GM06990 (cell line): ENCODE measurements around the gene GPR18.

Source experiments
- DNase-seq: peaks from one replicate; pipeline ENCODE4 v3.0.0-alpha.2; 2011; ENCODE audit not compliant: insufficient read length; ENCODE audit errors: extremely low read depth
- H3K27me3 ChIP-seq: replicated peaks from 2 replicates; pipeline ENCODE4 v1.6.0; 2011; ENCODE audit warnings: low read length; ENCODE audit not compliant: control insufficient read depth, insufficient read depth
- H3K36me3 ChIP-seq: 2 replicates; pipeline ENCODE4 v1.5.1; 2011; ENCODE audit warnings: low read length; ENCODE audit not compliant: control insufficient read depth, insufficient read depth
- H3K4me3 ChIP-seq: replicated peaks from 2 replicates; pipeline ENCODE4 v1.5.1; 2011; ENCODE audit warnings: low read depth, mild to moderate bottlenecking, control low read depth, low read length
- TF ChIP-seq, protein P1 (sequence below): IDR thresholded peaks from 2 replicates; pipeline ENCODE4 v1.5.1; 2011; ENCODE audit warnings: low read length, control low read depth, mild to moderate bottlenecking, inconsistent platforms; ENCODE audit not compliant: insufficient read depth, poor library complexity, severe bottlenecking

The GPR18 gene

GRCh38 chr13:99208845-99209527 lies 49.2 kb downstream of the GPR18 start:
- H3K27me3 ChIP-seq = no peaks in the 10 kb centered on the region
- H3K4me3 ChIP-seq = no peak overlapping the region
- TF ChIP-seq, protein P1, sequence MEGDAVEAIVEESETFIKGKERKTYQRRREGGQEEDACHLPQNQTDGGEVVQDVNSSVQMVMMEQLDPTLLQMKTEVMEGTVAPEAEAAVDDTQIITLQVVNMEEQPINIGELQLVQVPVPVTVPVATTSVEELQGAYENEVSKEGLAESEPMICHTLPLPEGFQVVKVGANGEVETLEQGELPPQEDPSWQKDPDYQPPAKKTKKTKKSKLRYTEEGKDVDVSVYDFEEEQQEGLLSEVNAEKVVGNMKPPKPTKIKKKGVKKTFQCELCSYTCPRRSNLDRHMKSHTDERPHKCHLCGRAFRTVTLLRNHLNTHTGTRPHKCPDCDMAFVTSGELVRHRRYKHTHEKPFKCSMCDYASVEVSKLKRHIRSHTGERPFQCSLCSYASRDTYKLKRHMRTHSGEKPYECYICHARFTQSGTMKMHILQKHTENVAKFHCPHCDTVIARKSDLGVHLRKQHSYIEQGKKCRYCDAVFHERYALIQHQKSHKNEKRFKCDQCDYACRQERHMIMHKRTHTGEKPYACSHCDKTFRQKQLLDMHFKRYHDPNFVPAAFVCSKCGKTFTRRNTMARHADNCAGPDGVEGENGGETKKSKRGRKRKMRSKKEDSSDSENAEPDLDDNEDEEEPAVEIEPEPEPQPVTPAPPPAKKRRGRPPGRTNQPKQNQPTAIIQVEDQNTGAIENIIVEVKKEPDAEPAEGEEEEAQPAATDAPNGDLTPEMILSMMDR = no peak
- H3K36me3 ChIP-seq = no peaks in the 10 kb centered on the region; the same call in none of the 2 replicates
- DNase-seq = no peak

- Histone ChIP-seq H3K4me3 (no peak overlapping the region), H3K36me3 (no peaks in the 10 kb centered on the region; the same call in none of the 2 replicates), H3K27me3 (no peaks in the 10 kb centered on the region)
- DNase-seq = no peak
- TF ChIP-seq, protein P1 = no peak
These were observed 50.0 kb downstream of the GPR18 start for GRCh38 chr13:99208185-99208584.

DNA sequence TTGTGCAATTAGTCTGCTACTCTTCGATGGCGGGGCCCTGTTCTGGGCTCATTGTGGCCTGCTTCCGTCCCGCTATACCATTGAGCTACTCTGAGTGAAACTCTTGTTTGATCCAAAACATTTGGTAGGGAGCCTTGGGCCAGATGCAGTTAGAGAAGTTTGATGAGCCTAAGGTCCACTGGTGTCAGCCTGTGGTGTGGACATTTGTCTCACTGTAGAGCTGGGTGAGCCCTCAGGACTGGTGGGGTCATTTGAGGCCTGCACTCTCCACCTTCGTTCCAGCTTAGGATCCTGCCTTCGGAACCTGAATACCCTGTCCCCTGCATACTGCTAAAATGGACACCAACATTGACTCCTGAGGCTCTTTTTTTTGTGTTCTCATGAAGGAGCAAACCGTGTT lies 50.7 kb downstream of the GPR18 start:
- H3K36me3 ChIP-seq = no peaks in the 10 kb centered on the region; the same call in none of the 2 replicates
- TF ChIP-seq, protein P1 = no peak
- H3K27me3 ChIP-seq = no peaks in the 10 kb centered on the region
- H3K4me3 ChIP-seq = no peak overlapping the region
- no peak for DNase-seq

DNA sequence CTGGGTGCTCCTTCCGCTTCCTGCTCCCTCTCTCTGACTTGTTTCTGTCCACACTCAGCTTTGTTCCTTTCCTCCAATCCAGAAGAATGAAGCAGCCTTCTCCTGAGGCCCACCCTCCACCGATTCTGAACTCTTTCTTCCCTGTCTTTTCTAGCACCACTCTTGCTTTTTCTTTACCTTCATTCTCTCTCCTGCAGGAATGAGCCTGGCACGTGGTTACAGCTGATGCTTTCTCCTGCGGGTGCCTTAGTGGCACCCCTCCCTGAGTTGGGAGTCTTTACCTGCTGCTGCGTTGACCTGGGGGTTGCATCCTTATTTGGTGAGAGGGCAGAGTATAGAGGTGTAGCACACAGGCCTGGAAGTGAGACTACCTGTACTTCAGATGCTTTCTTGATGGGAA lies 51.3 kb downstream of the GPR18 start:
- no peaks in the 10 kb centered on the region; the same call in none of the 2 replicates for H3K36me3 ChIP-seq
- TF ChIP-seq, protein P1 = no peak
- no peak for DNase-seq

DNA sequence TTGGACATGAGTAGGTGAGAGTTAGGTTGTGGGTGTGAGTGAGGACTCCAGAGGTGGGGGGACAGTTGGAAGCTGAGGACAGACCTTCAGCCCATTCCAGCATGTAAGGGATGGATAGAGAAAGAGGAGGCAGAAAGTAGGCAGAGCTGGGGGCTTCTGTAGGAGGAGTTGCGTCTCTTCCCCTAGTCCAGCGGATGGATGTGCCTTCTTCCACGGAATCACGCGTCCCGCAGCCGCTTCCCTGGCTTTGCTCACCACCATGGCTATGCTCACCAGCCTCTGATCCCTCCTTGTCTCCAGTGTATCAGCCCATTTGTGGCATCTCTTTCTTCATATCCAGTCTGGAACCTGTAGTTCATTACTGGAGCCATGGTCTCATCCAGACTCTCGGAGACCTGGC lies 52.0 kb downstream of the GPR18 start:
- TF ChIP-seq, protein P1 = no peak

More for the DNA sequence above, 51.3 kb downstream of the GPR18 start:
- no peaks in the 10 kb centered on the region for H3K27me3 ChIP-seq
- H3K4me3 ChIP-seq = no peak overlapping the region

More for the DNA sequence above, 52.0 kb downstream of the GPR18 start:
- no peak for DNase-seq
- Histone ChIP-seq H3K36me3 (no peaks in the 10 kb centered on the region; the same call in 1 of the 2 replicates), H3K4me3 (no peak overlapping the region), H3K27me3 (no peaks in the 10 kb centered on the region)
